Astrocyte (in vitro differentiated cells and primary cell): ENCODE measurements around the gene USP31. TPM values are rescaled to one million over a fixed set of nuclear protein-coding genes. Genes with fewer than 3 reads are reported as not detected.
A peak's percentile ranks its signal among the peaks of the same experiment; 100 is the strongest.

Experiments
- DNase-seq: peaks from one replicate; pipeline ENCODE4 v3.0.0-alpha.2; 2010; ENCODE audit warnings: low read depth
- FAIRE-seq: peaks from 2 replicates; lab custom pipeline; 2011; peaks lifted over from hg19 to GRCh38; lab: Jason Lieb, UNC
- H2AFZ ChIP-seq: 2 replicates; pipeline ENCODE4 v1.6.0; 2012; ENCODE audit warnings: low read depth, low read length, inconsistent platforms
- H3K27ac ChIP-seq: 2 replicates; pipeline ENCODE4 v1.5.1; 2011; ENCODE audit warnings: low read depth, low read length, inconsistent platforms
- H3K27me3 ChIP-seq: 2 replicates; pipeline ENCODE4 v1.6.0; 2011; ENCODE audit warnings: low read length, inconsistent platforms; ENCODE audit not compliant: insufficient read depth
- H3K36me3 ChIP-seq: 2 replicates; pipeline ENCODE4 v1.5.1; 2011; ENCODE audit warnings: low read length, inconsistent platforms; ENCODE audit not compliant: insufficient read depth
- H3K4me1 ChIP-seq: 2 replicates; pipeline ENCODE4 v1.5.1; 2011; ENCODE audit warnings: low read length, inconsistent platforms; ENCODE audit not compliant: insufficient read depth
- H3K4me2 ChIP-seq: 2 replicates; pipeline ENCODE4 v1.6.0; 2012; ENCODE audit warnings: low read length, inconsistent platforms
- H3K4me3 ChIP-seq: 2 replicates; pipeline ENCODE4 v1.5.1; 2011; ENCODE audit warnings: low read depth, mild to moderate bottlenecking, low read length, inconsistent platforms; ENCODE audit not compliant: insufficient read depth
- H3K79me2 ChIP-seq: 2 replicates; pipeline ENCODE4 v1.6.0; 2012; ENCODE audit warnings: mild to moderate bottlenecking, low read length, inconsistent platforms; ENCODE audit not compliant: insufficient read depth
- H3K9ac ChIP-seq: 2 replicates; pipeline ENCODE4 v1.6.0; 2012; ENCODE audit warnings: mild to moderate bottlenecking, low read length, inconsistent platforms
- H3K9me3 ChIP-seq: 2 replicates; pipeline ENCODE4 v1.5.1; 2012; ENCODE audit warnings: low read depth, mild to moderate bottlenecking, low read length, inconsistent platforms; ENCODE audit not compliant: insufficient read depth
- H4K20me1 ChIP-seq: 2 replicates; pipeline ENCODE4 v1.6.0; 2012; ENCODE audit warnings: low read length, inconsistent platforms; ENCODE audit not compliant: insufficient read depth
- H3K27ac Mint-ChIP-seq: one replicate; pipeline ENCODE4 v1.8.0; 2021; ENCODE audit warnings: mild to moderate bottlenecking, mixed read lengths; ENCODE audit not compliant: unreplicated experiment
- H3K27me3 Mint-ChIP-seq: one replicate; pipeline ENCODE4 v1.8.0; 2021; ENCODE audit warnings: low read depth, mixed read lengths; ENCODE audit not compliant: unreplicated experiment
- H3K36me3 Mint-ChIP-seq: one replicate; pipeline ENCODE4 v1.8.0; 2021; ENCODE audit warnings: low read depth, mixed read lengths; ENCODE audit not compliant: unreplicated experiment
- H3K4me1 Mint-ChIP-seq: one replicate; pipeline ENCODE4 v1.8.0; 2021; ENCODE audit warnings: low read depth, mixed read lengths; ENCODE audit not compliant: unreplicated experiment
- H3K4me3 Mint-ChIP-seq: one replicate; pipeline ENCODE4 v1.8.0; 2021; ENCODE audit warnings: mild to moderate bottlenecking, moderate library complexity, mixed read lengths; ENCODE audit not compliant: unreplicated experiment
- H3K9me3 Mint-ChIP-seq: one replicate; pipeline ENCODE4 v1.8.0; 2021; ENCODE audit warnings: mild to moderate bottlenecking, mixed read lengths; ENCODE audit not compliant: unreplicated experiment
- EZH2 ChIP-seq: IDR thresholded peaks from 2 replicates; pipeline ENCODE4 v1.6.1; 2012; ENCODE audit warnings: mild to moderate bottlenecking, low read length, inconsistent platforms; ENCODE audit not compliant: insufficient read depth
- total RNA-seq: library from RNA; stranded (reverse); gene quantifications from 2 replicates; pipeline ENCODE4 v1.2.1, GENCODE V29; 2021
- TF ChIP-seq, protein P1 (sequence below): IDR thresholded peaks from 2 replicates; pipeline ENCODE4 v1.5.1; 2011; ENCODE audit warnings: low read depth, mild to moderate bottlenecking, inconsistent platforms, low read length, moderate library complexity; ENCODE audit not compliant: insufficient read depth

USP31 gene
- total RNA-seq, 1 donor from 2014 or later = 9.4 TPM

DNA sequence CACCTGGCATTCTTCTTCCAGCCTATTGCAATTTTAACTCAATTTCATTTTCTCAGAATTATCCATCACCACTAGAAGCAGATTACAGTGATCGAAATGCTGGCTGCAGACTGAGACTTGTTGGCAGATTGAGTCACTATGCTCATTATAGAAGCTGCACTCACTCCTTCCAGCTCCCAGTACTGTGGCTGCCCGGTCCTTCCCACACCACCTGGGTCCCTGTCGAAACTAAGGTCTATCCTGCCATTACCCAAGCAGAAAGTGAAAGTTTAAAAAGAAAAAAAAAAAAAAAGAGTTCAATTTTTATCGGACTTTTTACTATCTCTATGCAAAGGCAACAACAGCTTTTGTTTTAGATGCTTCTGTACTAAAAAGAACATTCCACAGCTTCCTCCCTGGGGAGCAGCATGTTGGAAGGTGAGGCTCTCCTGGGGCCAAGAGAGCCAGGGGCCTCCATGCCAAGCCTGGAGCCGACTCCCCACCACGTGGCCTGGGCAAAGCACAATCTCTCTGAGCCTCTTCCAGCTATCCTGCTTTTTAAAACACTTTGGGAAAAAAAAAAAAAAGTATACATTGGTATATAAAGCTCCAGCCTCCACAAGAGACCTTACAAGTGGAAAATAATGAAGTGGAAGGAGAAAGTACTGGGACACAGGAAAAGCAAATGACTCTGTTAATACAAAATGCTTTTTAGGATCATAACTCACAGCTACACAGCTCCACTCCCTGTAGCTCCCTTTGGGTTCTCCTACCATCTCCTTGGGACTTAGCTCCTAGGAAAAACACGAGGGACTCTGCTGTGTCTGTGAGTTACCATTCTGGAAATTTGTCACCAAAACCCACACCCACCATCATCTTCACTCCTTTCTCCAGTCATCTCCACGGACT, 77.8 kb downstream of the USP31 start:
- Histone ChIP-seq H3K4me3 (peak overlapping the region; percentile 34), H2AFZ (peak overlapping the region; percentile 44), H3K27ac (peak overlapping the region; percentile 90), H3K9ac (peak overlapping the region; percentile 79), H3K4me1 (peaks cover 28% of the 10 kb centered on the region), H3K36me3 (peaks cover 14% of the 10 kb centered on the region), H3K27me3 (no peaks in the 10 kb centered on the region), H3K4me2 (peak overlapping the region; percentile 80), H3K9me3 (no peaks in the 10 kb centered on the region), H3K79me2 (no peaks in the 10 kb centered on the region), H4K20me1 (peaks cover 4% of the 10 kb centered on the region)
- H3K4me1 Mint-ChIP-seq = peaks cover 23% of the 10 kb centered on the region
- FAIRE-seq (no peak), DNase-seq (peak; percentile 66)
- peaks cover 19% of the 10 kb centered on the region for H3K36me3 Mint-ChIP-seq
- H3K27me3 Mint-ChIP-seq = no peaks in the 10 kb centered on the region
- no peaks in the 10 kb centered on the region for H3K9me3 Mint-ChIP-seq
- peak overlapping the region; percentile 77 for H3K27ac Mint-ChIP-seq
- H3K4me3 Mint-ChIP-seq = no peak overlapping the region
- no peak for TF ChIP-seq EZH2
- TF ChIP-seq, protein P1, sequence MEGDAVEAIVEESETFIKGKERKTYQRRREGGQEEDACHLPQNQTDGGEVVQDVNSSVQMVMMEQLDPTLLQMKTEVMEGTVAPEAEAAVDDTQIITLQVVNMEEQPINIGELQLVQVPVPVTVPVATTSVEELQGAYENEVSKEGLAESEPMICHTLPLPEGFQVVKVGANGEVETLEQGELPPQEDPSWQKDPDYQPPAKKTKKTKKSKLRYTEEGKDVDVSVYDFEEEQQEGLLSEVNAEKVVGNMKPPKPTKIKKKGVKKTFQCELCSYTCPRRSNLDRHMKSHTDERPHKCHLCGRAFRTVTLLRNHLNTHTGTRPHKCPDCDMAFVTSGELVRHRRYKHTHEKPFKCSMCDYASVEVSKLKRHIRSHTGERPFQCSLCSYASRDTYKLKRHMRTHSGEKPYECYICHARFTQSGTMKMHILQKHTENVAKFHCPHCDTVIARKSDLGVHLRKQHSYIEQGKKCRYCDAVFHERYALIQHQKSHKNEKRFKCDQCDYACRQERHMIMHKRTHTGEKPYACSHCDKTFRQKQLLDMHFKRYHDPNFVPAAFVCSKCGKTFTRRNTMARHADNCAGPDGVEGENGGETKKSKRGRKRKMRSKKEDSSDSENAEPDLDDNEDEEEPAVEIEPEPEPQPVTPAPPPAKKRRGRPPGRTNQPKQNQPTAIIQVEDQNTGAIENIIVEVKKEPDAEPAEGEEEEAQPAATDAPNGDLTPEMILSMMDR = no peak

DNA sequence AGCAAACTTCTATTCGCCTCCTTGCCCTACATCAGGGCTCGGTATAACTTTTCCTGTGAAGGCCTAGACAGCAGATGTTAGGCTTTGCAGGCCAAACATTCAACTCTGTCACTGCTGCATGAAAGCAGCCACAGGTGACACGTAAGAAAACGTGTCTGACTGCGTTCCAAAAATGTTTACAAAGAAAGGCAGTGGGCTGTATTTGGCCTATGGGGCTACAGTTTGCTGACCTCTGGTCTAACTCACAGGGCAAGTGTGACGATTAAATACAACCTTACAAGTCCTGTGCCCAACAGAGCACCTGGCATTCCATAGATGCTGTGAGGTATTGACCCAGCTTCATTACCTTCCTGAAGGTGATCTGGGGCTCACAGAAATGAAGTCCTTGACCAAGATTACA, 79.4 kb downstream of the USP31 start:
- Histone ChIP-seq H3K4me2 (no peak overlapping the region), H3K4me1 (peaks cover 28% of the 10 kb centered on the region), H3K36me3 (peaks cover 14% of the 10 kb centered on the region), H3K4me3 (no peak overlapping the region), H3K9ac (no peak overlapping the region), H3K27ac (no peak overlapping the region), H3K27me3 (no peaks in the 10 kb centered on the region), H2AFZ (no peak overlapping the region), H3K79me2 (no peaks in the 10 kb centered on the region), H4K20me1 (peaks cover 4% of the 10 kb centered on the region), H3K9me3 (no peaks in the 10 kb centered on the region)
- TF ChIP-seq EZH2 = no peak
- TF ChIP-seq, protein P1 = no peak
- Mint-ChIP-seq H3K4me1 (peaks cover 23% of the 10 kb centered on the region), H3K36me3 (peaks cover 19% of the 10 kb centered on the region), H3K9me3 (no peaks in the 10 kb centered on the region), H3K27ac (no peak overlapping the region), H3K27me3 (no peaks in the 10 kb centered on the region), H3K4me3 (no peak overlapping the region)
- no peak for DNase-seq
- no peak for FAIRE-seq
